GM18498 (cell line): Measurements from ENCODE around the gene NKAIN2.

ENCODE experiments used
- ATAC-seq: cut with Tn5 transposase; IDR thresholded peaks from one replicate; pipeline ENCODE4 v1.9.1; 2021; ENCODE audit warnings: mild to moderate bottlenecking, moderate library complexity; ENCODE audit not compliant: unreplicated experiment

Gene NKAIN2

GRCh38 chr6:124867121-124867520 is 1063.5 kb downstream of the NKAIN2 start:
- no peak for ATAC-seq

- no peak for ATAC-seq
These were observed 1064.8 kb downstream of the NKAIN2 start for GRCh38 chr6:124868481-124868880.

GRCh38 chr6:124869416-124869815 is 1065.8 kb downstream of the NKAIN2 start:
- no peak for ATAC-seq

- ATAC-seq: no peak
These were observed 1067.2 kb downstream of the NKAIN2 start for GRCh38 chr6:124870611-124871459.

- peak; percentile 84 for ATAC-seq
These were observed 1068.8 kb downstream of the NKAIN2 start for GRCh38 chr6:124872361-124873065.

- ATAC-seq: peak; percentile 33
These were observed 1069.4 kb downstream of the NKAIN2 start for GRCh38 chr6:124873066-124873410.
